ENCODE data around the gene MCF2L2.

MCF2L2 gene

GRCh38 chr3:183288117-183288516 lies 140.3 kb downstream of the MCF2L2 start:
- DNase-seq, result no peak

- no peak for DNase-seq
These were observed 141.0 kb downstream of the MCF2L2 start for GRCh38 chr3:183287301-183287971.

GRCh38 chr3:183285828-183286457 lies 142.5 kb downstream of the MCF2L2 start:
- peak; percentile 94 for DNase-seq

GRCh38 chr3:183285318-183285717 lies 143.1 kb downstream of the MCF2L2 start:
- no peak for DNase-seq

GRCh38 chr3:183284570-183284969 lies 143.8 kb downstream of the MCF2L2 start:
- no peak for DNase-seq

- no peak for DNase-seq
These were observed 144.5 kb downstream of the MCF2L2 start for GRCh38 chr3:183283886-183284285.

GRCh38 chr3:183281126-183281797 lies 147.2 kb downstream of the MCF2L2 start:
- no peak for DNase-seq

- no peak for DNase-seq
These were observed 149.0 kb downstream of the MCF2L2 start for GRCh38 chr3:183279371-183279770.

- no peak for DNase-seq
These were observed 149.8 kb downstream of the MCF2L2 start for GRCh38 chr3:183278479-183279088.

- no peak for DNase-seq
These were observed 151.2 kb downstream of the MCF2L2 start for GRCh38 chr3:183277260-183277659.

GRCh38 chr3:183275937-183276336 lies 152.5 kb downstream of the MCF2L2 start:
- DNase-seq, result no peak

GRCh38 chr3:183275418-183275817 lies 153.0 kb downstream of the MCF2L2 start:
- DNase-seq, result no peak

- no peak for DNase-seq
These were observed 153.8 kb downstream of the MCF2L2 start for GRCh38 chr3:183274609-183275008.

- DNase-seq, result no peak
These were observed 155.6 kb downstream of the MCF2L2 start for GRCh38 chr3:183272791-183273190.

- DNase-seq, result no peak
These were observed 156.3 kb downstream of the MCF2L2 start for GRCh38 chr3:183272142-183272541.

- DNase-seq, result no peak
These were observed 158.1 kb downstream of the MCF2L2 start for GRCh38 chr3:183270344-183270743.

GRCh38 chr3:183269345-183269744 lies 159.1 kb downstream of the MCF2L2 start:
- no peak for DNase-seq

- no peak for DNase-seq
These were observed 160.1 kb downstream of the MCF2L2 start for GRCh38 chr3:183268366-183268765.

- DNase-seq, result no peak
These were observed 161.3 kb downstream of the MCF2L2 start for GRCh38 chr3:183267140-183267539.

GRCh38 chr3:183266454-183266853 lies 162.0 kb downstream of the MCF2L2 start:
- peak; percentile 46 for DNase-seq

- DNase-seq, result peak; percentile 65
These were observed 162.5 kb downstream of the MCF2L2 start for GRCh38 chr3:183265834-183266417.

GRCh38 chr3:183265157-183265642 lies 163.2 kb downstream of the MCF2L2 start:
- no peak for DNase-seq

GRCh38 chr3:183264268-183264667 lies 164.2 kb downstream of the MCF2L2 start:
- no peak for DNase-seq

All from stimulated activated CD8-positive, alpha-beta memory T cell treated with anti-CD3 and anti-CD28 coated beads, Interleukin-4, amount 100 ng/mL, for 48 hours (primary cell).